ENCODE measurements around the gene ARID1B. TPM values are rescaled to one million over a fixed set of nuclear protein-coding genes. Genes with fewer than 3 reads are reported as not detected.

ARID1B gene
- total and polyA plus RNA-seq, 10 of the 15 experiments (the other 5 are each of a cell fraction or from before 2014, with no cell fraction given): 24.7 to 133 (median 54.6) TPM

DNA sequence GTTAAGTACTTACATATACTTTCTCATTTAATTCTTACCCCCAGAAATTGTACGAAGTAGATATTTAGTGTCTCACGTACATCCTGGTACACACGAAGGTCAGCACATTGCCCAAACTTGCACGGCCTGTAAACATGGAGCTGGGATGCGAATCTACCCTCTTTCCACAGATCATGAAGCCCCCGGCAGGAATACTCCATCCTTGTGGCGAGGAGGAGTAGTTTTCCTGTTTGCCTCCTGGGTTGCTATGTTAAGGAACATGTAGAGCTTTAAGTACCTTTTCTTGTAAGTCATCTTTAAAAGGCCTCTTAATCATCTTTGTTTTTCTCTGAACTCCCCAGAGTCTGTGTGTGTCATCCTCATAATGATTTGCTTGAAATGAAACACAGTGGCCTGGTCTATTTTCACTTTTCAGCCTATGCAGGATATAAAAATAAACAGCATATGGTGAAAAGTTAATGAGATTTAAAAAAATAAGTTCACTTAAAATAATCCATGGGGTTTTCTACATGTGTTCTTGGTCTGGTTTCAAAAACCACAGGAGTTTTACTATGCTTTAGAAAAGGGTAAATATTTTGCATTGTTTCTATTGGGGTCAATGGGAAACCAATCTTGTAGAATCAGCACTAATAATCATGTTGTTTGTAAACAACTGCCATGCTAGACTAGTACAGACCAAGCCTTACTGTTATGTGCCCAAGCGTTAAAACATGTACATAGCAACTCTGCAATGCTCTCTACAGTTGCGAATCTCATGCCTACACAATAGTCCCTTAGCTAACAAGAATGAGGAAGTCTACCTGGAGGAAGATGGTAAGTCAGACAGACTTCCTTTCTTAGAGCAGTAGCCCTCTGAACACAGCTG, 9.3 kb upstream of the ARID1B start:
- 7% methylated on average over 9 of the region's 9 CpGs for WGBS (ENCODE audit: insufficient coverage, insufficient replicate concordance, low lambda C conversion rate, missing lambda C conversion rate)
- in situ Hi-C loops (cut with MboI) (loop anchor here (5.0 kb wide), 2 partner anchors 76 to 201 kb away; no protein-coding TSS in a partner anchor), intact Hi-C loops (cut with micrococcal nuclease; ENCODE audit: unreplicated experiment) (no loop called here)
- H3K4me2 ChIP-seq (ENCODE audit: control insufficient read depth, insufficient read depth): peak overlapping the region; percentile 62
- H4K20me1 ChIP-seq (ENCODE audit: control insufficient read depth, insufficient read depth): no peaks in the 10 kb centered on the region
- peak; percentile 96 for ATAC-seq
- no peaks in the 10 kb centered on the region for H3K36me3 ChIP-seq (ENCODE audit: control insufficient read depth in 2 of 2, insufficient read depth in 2 of 2, low read length in 1 of 2)
- peak overlapping the region; percentile 63 for H3K27ac ChIP-seq (ENCODE audit: control insufficient read depth, insufficient read depth)
- H3K9me3 ChIP-seq (replicated peaks; ENCODE audit: control insufficient read depth, insufficient read depth, low read length): no peaks in the 10 kb centered on the region
- H2AFZ ChIP-seq (ENCODE audit: control insufficient read depth, low read depth, low read length): no peak overlapping the region; the same call in 1 of the 2 replicates
- peak overlapping the region; percentile 52; the same call in 1 of the 2 replicates for H3K9ac ChIP-seq (ENCODE audit: control insufficient read depth, insufficient read depth, low read length)
- no peaks in the 10 kb centered on the region for H3K27me3 ChIP-seq (replicated peaks in 1 of 2; ENCODE audit: control insufficient read depth in 2 of 2, insufficient read depth in 2 of 2, low read length in 1 of 2)
- CTCF ChIA-PET: interaction anchor here (0.5 to 2.6 kb wide), 13 partner anchors 9 to 165 kb away, joined by 3 to 14 read pairs (median 3); partner anchors contain the start of gene ARID1B
- H3K4me1 ChIP-seq (ENCODE audit: control insufficient read depth, insufficient read depth, low read length): peaks cover 19% of the 10 kb centered on the region
- POLR2A ChIA-PET: interaction anchor here (0.6 to 5.2 kb wide), 12 partner anchors 8 to 1222 kb away, joined by 3 to 26 read pairs (median 3); no protein-coding TSS in a partner anchor
- RAD21 ChIA-PET (ENCODE audit: unreplicated experiment): interaction anchor here (0.6 to 5.6 kb wide), 18 partner anchors 8 to 252 kb away, joined by 3 to 71 read pairs (median 6); partner anchors contain the start of gene ARID1B
- DNase-seq (ENCODE audit: low read depth, low spot score): peak; percentile 90
- SMC1A ChIA-PET (ENCODE audit: uncharacterized antibody, unreplicated experiment): interaction anchor here (0.6 to 6.6 kb wide), 19 partner anchors 8 to 130 kb away, joined by 3 to 100 read pairs (median 7); partner anchors contain the start of gene ARID1B
- FAIRE-seq: peak; percentile 41
- H3K79me2 ChIP-seq (ENCODE audit: control insufficient read depth, insufficient read depth, low read length): no peaks in the 10 kb centered on the region
- no TSS peak for BruUV-seq (replicated peaks)
- peak overlapping the region; percentile 56; the same call in 1 of the 2 replicates for H3K4me3 ChIP-seq
- TF ChIP-seq, protein P1, sequence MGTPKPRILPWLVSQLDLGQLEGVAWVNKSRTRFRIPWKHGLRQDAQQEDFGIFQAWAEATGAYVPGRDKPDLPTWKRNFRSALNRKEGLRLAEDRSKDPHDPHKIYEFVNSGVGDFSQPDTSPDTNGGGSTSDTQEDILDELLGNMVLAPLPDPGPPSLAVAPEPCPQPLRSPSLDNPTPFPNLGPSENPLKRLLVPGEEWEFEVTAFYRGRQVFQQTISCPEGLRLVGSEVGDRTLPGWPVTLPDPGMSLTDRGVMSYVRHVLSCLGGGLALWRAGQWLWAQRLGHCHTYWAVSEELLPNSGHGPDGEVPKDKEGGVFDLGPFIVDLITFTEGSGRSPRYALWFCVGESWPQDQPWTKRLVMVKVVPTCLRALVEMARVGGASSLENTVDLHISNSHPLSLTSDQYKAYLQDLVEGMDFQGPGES (IDR thresholded peaks at IDR 0.05): no peak
- no peak for TF ChIP-seq CHD1 (IDR thresholded peaks at IDR 0.05; ENCODE audit: low read depth, low read length)
- TF ChIP-seq, protein P2, sequence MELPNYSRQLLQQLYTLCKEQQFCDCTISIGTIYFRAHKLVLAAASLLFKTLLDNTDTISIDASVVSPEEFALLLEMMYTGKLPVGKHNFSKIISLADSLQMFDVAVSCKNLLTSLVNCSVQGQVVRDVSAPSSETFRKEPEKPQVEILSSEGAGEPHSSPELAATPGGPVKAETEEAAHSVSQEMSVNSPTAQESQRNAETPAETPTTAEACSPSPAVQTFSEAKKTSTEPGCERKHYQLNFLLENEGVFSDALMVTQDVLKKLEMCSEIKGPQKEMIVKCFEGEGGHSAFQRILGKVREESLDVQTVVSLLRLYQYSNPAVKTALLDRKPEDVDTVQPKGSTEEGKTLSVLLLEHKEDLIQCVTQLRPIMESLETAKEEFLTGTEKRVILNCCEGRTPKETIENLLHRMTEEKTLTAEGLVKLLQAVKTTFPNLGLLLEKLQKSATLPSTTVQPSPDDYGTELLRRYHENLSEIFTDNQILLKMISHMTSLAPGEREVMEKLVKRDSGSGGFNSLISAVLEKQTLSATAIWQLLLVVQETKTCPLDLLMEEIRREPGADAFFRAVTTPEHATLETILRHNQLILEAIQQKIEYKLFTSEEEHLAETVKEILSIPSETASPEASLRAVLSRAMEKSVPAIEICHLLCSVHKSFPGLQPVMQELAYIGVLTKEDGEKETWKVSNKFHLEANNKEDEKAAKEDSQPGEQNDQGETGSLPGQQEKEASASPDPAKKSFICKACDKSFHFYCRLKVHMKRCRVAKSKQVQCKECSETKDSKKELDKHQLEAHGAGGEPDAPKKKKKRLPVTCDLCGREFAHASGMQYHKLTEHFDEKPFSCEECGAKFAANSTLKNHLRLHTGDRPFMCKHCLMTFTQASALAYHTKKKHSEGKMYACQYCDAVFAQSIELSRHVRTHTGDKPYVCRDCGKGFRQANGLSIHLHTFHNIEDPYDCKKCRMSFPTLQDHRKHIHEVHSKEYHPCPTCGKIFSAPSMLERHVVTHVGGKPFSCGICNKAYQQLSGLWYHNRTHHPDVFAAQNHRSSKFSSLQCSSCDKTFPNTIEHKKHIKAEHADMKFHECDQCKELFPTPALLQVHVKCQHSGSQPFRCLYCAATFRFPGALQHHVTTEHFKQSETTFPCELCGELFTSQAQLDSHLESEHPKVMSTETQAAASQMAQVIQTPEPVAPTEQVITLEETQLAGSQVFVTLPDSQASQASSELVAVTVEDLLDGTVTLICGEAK (IDR thresholded peaks at IDR 0.05; ENCODE audit: borderline replicate concordance): peak; percentile 25; the same call in 1 of the 2 replicates
- TF ChIP-seq SRF (IDR thresholded peaks at IDR 0.05; ENCODE audit: low read depth in 2 of 2, low read length in 2 of 2): no peak
- 0 out of 2 replicates have a peak, but pooled peaks have one; percentile 12 for TF ChIP-seq CHD2 (IDR thresholded peaks at IDR 0.05; ENCODE audit: borderline replicate concordance, low read depth, low read length)
- no peak for TF ChIP-seq TCF3 (IDR thresholded peaks at IDR 0.05; ENCODE audit: borderline replicate concordance, insufficient read depth, low read depth, low read length)
- TF ChIP-seq, protein P3, sequence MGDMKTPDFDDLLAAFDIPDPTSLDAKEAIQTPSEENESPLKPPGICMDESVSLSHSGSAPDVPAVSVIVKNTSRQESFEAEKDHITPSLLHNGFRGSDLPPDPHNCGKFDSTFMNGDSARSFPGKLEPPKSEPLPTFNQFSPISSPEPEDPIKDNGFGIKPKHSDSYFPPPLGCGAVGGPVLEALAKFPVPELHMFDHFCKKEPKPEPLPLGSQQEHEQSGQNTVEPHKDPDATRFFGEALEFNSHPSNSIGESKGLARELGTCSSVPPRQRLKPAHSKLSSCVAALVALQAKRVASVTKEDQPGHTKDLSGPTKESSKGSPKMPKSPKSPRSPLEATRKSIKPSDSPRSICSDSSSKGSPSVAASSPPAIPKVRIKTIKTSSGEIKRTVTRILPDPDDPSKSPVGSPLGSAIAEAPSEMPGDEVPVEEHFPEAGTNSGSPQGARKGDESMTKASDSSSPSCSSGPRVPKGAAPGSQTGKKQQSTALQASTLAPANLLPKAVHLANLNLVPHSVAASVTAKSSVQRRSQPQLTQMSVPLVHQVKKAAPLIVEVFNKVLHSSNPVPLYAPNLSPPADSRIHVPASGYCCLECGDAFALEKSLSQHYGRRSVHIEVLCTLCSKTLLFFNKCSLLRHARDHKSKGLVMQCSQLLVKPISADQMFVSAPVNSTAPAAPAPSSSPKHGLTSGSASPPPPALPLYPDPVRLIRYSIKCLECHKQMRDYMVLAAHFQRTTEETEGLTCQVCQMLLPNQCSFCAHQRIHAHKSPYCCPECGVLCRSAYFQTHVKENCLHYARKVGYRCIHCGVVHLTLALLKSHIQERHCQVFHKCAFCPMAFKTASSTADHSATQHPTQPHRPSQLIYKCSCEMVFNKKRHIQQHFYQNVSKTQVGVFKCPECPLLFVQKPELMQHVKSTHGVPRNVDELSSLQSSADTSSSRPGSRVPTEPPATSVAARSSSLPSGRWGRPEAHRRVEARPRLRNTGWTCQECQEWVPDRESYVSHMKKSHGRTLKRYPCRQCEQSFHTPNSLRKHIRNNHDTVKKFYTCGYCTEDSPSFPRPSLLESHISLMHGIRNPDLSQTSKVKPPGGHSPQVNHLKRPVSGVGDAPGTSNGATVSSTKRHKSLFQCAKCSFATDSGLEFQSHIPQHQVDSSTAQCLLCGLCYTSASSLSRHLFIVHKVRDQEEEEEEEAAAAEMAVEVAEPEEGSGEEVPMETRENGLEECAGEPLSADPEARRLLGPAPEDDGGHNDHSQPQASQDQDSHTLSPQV (IDR thresholded peaks at IDR 0.05): no peak
- peak; percentile 31 to 49; a peak in 1 of 4 replicates for TF ChIP-seq IKZF2 (IDR thresholded peaks at IDR 0.05)
- no peak for TF ChIP-seq HDAC6 (IDR thresholded peaks at IDR 0.05; ENCODE audit: unreplicated experiment)
- no peak for TF ChIP-seq KDM1A (IDR thresholded peaks at IDR 0.05; ENCODE audit: borderline replicate concordance)
- TF ChIP-seq JUND (IDR thresholded peaks at IDR 0.05; ENCODE audit: low read depth, low read length): no peak

All from GM12878 (cell line).